ENCODE measurements around the gene TEX264. TPM values are rescaled to one million over a fixed set of nuclear protein-coding genes. Genes with fewer than 3 reads are reported as not detected.

TEX264 gene, protein sequence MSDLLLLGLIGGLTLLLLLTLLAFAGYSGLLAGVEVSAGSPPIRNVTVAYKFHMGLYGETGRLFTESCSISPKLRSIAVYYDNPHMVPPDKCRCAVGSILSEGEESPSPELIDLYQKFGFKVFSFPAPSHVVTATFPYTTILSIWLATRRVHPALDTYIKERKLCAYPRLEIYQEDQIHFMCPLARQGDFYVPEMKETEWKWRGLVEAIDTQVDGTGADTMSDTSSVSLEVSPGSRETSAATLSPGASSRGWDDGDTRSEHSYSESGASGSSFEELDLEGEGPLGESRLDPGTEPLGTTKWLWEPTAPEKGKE
- polyA plus RNA-seq (2013, experiment 1 of 2) = 36.8 TPM
- polyA plus RNA-seq (2013, experiment 2 of 2) = 37.3 TPM

DNA sequence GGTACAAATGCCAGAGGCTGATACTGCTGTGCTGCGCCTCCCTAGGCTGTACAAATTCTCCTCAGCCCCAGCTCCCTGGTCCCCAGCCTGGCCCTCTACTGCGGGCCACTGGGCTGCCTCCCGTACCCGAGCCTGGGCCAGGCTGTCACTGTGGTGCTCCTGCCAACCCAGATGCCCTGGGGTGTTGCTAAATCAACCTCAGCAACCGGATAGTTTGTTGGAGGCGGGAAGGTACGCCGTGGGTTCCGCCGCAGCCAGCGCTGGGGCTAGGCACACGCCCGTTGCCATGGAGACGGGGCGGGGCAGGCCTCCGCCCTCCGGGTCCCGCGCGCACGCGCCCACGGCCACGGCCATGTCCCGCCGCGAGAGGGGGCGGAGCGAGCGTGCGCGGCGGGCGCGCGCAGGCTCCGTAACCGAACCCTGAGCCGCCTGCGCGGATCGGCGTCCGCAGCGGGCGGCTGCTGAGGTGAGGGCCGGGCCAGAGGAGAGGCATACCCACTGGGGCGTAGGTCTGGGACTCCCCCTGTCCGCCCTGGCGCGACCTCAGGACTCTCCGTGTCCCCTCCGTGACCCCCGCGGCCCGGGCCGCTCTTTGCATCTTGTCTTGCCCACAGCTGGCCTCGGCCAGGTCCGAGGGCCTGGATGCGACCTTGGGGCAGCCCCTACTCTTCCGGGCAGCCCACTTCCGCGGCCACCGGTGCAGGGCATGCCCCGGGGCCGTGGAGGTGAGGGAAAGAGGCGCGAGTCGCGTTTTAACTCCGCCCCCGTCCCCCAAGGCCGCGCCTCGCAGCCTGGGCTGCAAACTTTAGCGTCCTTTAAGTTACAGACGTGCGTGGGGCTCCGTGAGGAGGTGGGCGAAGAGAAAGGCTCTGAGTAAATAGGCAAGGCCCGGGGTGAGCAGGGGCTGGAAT, at the start of gene TEX264:
Gene TEX264 (plus strand): TSS at position 430 of the 911 bp plus-strand sequence. CDS start 3,053 bp downstream, outside the sequence.
- Histone ChIP-seq H3K14ac (ENCODE audit: low read length in 2 of 2) (peak within 1 kb of the TSS in 1 of 2 experiments; percentile 96), H3K9ac (ENCODE audit: low read length) (peak within 1 kb of the TSS; percentile 93), H3K9me3 (ENCODE audit: control insufficient read depth, low read length) (no peaks in the 10 kb centered on the region), H3K4me2 (ENCODE audit: low read length, poor library complexity, severe bottlenecking) (peak within 1 kb of the TSS; percentile 96), H2AK5ac (ENCODE audit: low read length, severe bottlenecking) (peak within 1 kb of the TSS; percentile 41), H3K18ac (ENCODE audit: low read depth in 1 of 2, low read length in 2 of 2) (peak within 1 kb of the TSS; percentile 82 to 97), H3K27ac (ENCODE audit: low read length, poor library complexity, severe bottlenecking) (peak within 1 kb of the TSS; percentile 26), H3K4ac (ENCODE audit: low read depth in 1 of 2, low read length in 2 of 2) (peak within 1 kb of the TSS; percentile 29 to 94), H3K4me1 (ENCODE audit: control insufficient read depth, insufficient read depth, low read depth, low read length) (peaks cover 23% of the 10 kb centered on the region), H2BK15ac (ENCODE audit: low read depth, poor library complexity, severe bottlenecking) (peak within 1 kb of the TSS; percentile 2), H4K91ac (ENCODE audit: low read length) (peak within 1 kb of the TSS; percentile 55), H2BK5ac (ENCODE audit: low read depth, low read length, poor library complexity, severe bottlenecking) (peak within 1 kb of the TSS; percentile 61), H3K23ac (ENCODE audit: low read length in 2 of 2) (peak within 1 kb of the TSS in 1 of 2 experiments; percentile 63), H2BK120ac (ENCODE audit: low read depth, low read length) (peak within 1 kb of the TSS; percentile 59), H2BK12ac (ENCODE audit: low read length in 2 of 2) (peak within 1 kb of the TSS; percentile 29 to 68), H2AFZ (ENCODE audit: low read depth, low read length) (peak within 1 kb of the TSS; percentile 90), H3K4me3 (ENCODE audit: insufficient read depth in 1 of 2, low read depth in 1 of 2, low read length in 2 of 2) (peak within 1 kb of the TSS; percentile 81 to 94), H3K79me1 (replicated peaks; ENCODE audit: low read length, poor library complexity, severe bottlenecking) (peaks cover 34% of the 10 kb centered on the region), H3K36me3 (ENCODE audit: control insufficient read depth in 1 of 2, insufficient read depth in 2 of 2, low read depth in 1 of 2, low read length in 2 of 2) (peaks cover 26 to 28% of the 10 kb centered on the region in 2 experiments), H3K27me3 (ENCODE audit: control insufficient read depth in 1 of 2, insufficient read depth in 1 of 2, low read length in 2 of 2) (no peaks in the 10 kb centered on the region), H4K8ac (ENCODE audit: low read length) (peak within 1 kb of the TSS; percentile 67)
- WGBS = 3% methylated on average over 64 of the region's 81 CpGs
- DNase-seq = peak; percentile 78

DNA sequence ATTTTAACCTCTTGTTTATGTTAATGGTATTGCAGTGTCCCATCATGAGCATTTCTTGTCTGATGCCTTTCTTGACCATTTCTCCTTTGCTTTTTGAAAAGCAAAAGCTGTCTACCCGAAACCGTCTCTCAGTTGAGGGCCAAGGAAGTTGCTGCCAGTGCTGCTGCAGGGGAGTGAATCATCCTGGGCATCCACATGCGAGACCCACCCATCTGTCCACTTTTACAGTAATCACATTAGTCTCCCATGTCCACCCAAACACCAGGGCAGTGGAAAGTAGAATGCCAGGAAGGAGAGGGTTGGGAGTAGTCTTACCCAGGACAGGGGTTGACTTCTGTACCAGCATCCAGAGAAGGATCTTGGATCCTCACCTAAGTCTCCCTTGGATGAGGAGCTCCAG, 48.6 kb upstream of the TEX264 start:
- Histone ChIP-seq H3K27ac (ENCODE audit: low read length, poor library complexity, severe bottlenecking) (no peak overlapping the region), H3K4me3 (ENCODE audit: insufficient read depth in 1 of 2, low read depth in 1 of 2, low read length in 2 of 2) (peak overlapping the region in 1 of 2 experiments; percentile 58), H3K18ac (ENCODE audit: low read depth in 1 of 2, low read length in 2 of 2) (peak overlapping the region in 1 of 2 experiments; percentile 24), H4K91ac (ENCODE audit: low read length) (no peak overlapping the region), H2BK12ac (ENCODE audit: low read length in 2 of 2) (no peak overlapping the region), H3K4me1 (ENCODE audit: control insufficient read depth, insufficient read depth, low read depth, low read length) (no peaks in the 10 kb centered on the region), H3K79me1 (replicated peaks; ENCODE audit: low read length, poor library complexity, severe bottlenecking) (peaks cover 47% of the 10 kb centered on the region), H3K27me3 (ENCODE audit: control insufficient read depth in 1 of 2, insufficient read depth in 1 of 2, low read length in 2 of 2) (no peaks in the 10 kb centered on the region), H3K9ac (ENCODE audit: low read length) (peak overlapping the region; percentile 26), H3K14ac (ENCODE audit: low read length in 2 of 2) (no peak overlapping the region), H2BK120ac (ENCODE audit: low read depth, low read length) (no peak overlapping the region), H2BK5ac (ENCODE audit: low read depth, low read length, poor library complexity, severe bottlenecking) (no peak overlapping the region), H3K36me3 (ENCODE audit: control insufficient read depth in 1 of 2, insufficient read depth in 2 of 2, low read depth in 1 of 2, low read length in 2 of 2) (peaks cover 0 to 2% of the 10 kb centered on the region in 2 experiments), H2AK5ac (ENCODE audit: low read length, severe bottlenecking) (no peak overlapping the region), H3K4ac (ENCODE audit: low read depth in 1 of 2, low read length in 2 of 2) (no peak overlapping the region), H3K23ac (ENCODE audit: low read length in 2 of 2) (no peak overlapping the region), H3K4me2 (ENCODE audit: low read length, poor library complexity, severe bottlenecking) (no peak overlapping the region), H2BK15ac (ENCODE audit: low read depth, poor library complexity, severe bottlenecking) (no peak overlapping the region), H3K9me3 (ENCODE audit: control insufficient read depth, low read length) (no peaks in the 10 kb centered on the region), H4K8ac (ENCODE audit: low read length) (no peak overlapping the region), H2AFZ (ENCODE audit: low read depth, low read length) (no peak overlapping the region)
- WGBS = 96% methylated on average over 2 of the region's 3 CpGs
- DNase-seq = peak; percentile 11

DNA sequence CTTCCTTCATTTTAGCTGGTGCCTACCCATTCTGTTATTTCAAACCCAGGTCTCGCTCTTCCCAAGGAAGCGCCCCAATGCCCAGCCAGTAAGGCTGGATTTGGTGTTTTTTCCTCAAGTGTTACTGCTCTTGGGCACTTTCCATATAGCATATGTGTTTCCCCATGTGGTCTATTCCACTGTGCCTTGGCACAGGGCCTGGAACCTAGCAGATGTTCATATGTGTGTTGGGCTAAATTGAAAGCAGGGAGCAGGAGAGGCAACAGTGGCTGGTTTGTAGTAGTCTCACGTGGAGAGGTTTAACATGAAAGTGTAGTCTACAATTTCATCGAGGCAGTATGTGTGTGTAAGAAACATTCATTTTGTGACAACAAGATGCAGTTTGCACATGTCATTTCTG, 48.2 kb upstream of the TEX264 start:
- Histone ChIP-seq H3K23ac (ENCODE audit: low read length in 2 of 2) (no peak overlapping the region), H2BK12ac (ENCODE audit: low read length in 2 of 2) (no peak overlapping the region), H2BK5ac (ENCODE audit: low read depth, low read length, poor library complexity, severe bottlenecking) (no peak overlapping the region), H4K91ac (ENCODE audit: low read length) (no peak overlapping the region), H3K4me3 (ENCODE audit: insufficient read depth in 1 of 2, low read depth in 1 of 2, low read length in 2 of 2) (peak overlapping the region in 1 of 2 experiments; percentile 58), H3K27ac (ENCODE audit: low read length, poor library complexity, severe bottlenecking) (no peak overlapping the region), H2AFZ (ENCODE audit: low read depth, low read length) (no peak overlapping the region), H3K4me2 (ENCODE audit: low read length, poor library complexity, severe bottlenecking) (no peak overlapping the region), H2BK15ac (ENCODE audit: low read depth, poor library complexity, severe bottlenecking) (no peak overlapping the region), H3K27me3 (ENCODE audit: control insufficient read depth in 1 of 2, insufficient read depth in 1 of 2, low read length in 2 of 2) (no peaks in the 10 kb centered on the region), H3K14ac (ENCODE audit: low read length in 2 of 2) (no peak overlapping the region), H3K4ac (ENCODE audit: low read depth in 1 of 2, low read length in 2 of 2) (no peak overlapping the region), H3K9me3 (ENCODE audit: control insufficient read depth, low read length) (no peaks in the 10 kb centered on the region), H3K4me1 (ENCODE audit: control insufficient read depth, insufficient read depth, low read depth, low read length) (no peaks in the 10 kb centered on the region), H2AK5ac (ENCODE audit: low read length, severe bottlenecking) (no peak overlapping the region), H3K9ac (ENCODE audit: low read length) (peak overlapping the region; percentile 26), H3K79me1 (replicated peaks; ENCODE audit: low read length, poor library complexity, severe bottlenecking) (peaks cover 48% of the 10 kb centered on the region), H3K18ac (ENCODE audit: low read depth in 1 of 2, low read length in 2 of 2) (peak overlapping the region in 1 of 2 experiments; percentile 24), H3K36me3 (ENCODE audit: control insufficient read depth in 1 of 2, insufficient read depth in 2 of 2, low read depth in 1 of 2, low read length in 2 of 2) (peaks cover 0 to 7% of the 10 kb centered on the region in 2 experiments), H4K8ac (ENCODE audit: low read length) (no peak overlapping the region), H2BK120ac (ENCODE audit: low read depth, low read length) (no peak overlapping the region)
- WGBS = 96% methylated on average over 4 of the region's 4 CpGs
- DNase-seq = no peak

DNA sequence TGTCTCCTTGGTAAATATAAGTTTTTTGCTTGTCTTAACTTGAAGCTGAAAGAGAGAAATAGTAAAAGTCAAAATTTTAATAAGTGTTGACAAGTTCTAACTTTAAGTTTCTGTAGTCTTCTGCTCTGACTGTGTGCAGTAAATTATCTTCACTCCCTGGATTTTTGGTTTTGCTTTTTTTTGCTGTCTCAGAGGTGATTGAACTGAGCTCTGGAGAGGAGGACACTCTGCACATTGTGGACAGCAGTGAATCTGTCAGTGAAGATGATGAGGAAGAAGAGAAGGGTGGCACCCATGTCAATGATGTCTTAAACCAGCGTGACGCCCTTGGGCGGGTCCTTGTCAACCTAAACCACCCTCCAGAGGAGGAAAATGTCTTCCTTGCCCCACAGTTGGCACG, 40.5 kb upstream of the TEX264 start:
- Histone ChIP-seq H3K4me1 (ENCODE audit: control insufficient read depth, insufficient read depth, low read depth, low read length) (no peaks in the 10 kb centered on the region), H3K36me3 (ENCODE audit: control insufficient read depth in 1 of 2, insufficient read depth in 2 of 2, low read depth in 1 of 2, low read length in 2 of 2) (peaks cover 28 to 69% of the 10 kb centered on the region in 2 experiments), H3K23ac (ENCODE audit: low read length in 2 of 2) (no peak overlapping the region), H3K9me3 (ENCODE audit: control insufficient read depth, low read length) (no peaks in the 10 kb centered on the region), H4K8ac (ENCODE audit: low read length) (no peak overlapping the region), H3K4me2 (ENCODE audit: low read length, poor library complexity, severe bottlenecking) (no peak overlapping the region), H3K4me3 (ENCODE audit: insufficient read depth in 1 of 2, low read depth in 1 of 2, low read length in 2 of 2) (no peak overlapping the region), H4K91ac (ENCODE audit: low read length) (no peak overlapping the region), H3K18ac (ENCODE audit: low read depth in 1 of 2, low read length in 2 of 2) (no peak overlapping the region), H2BK5ac (ENCODE audit: low read depth, low read length, poor library complexity, severe bottlenecking) (no peak overlapping the region), H3K4ac (ENCODE audit: low read depth in 1 of 2, low read length in 2 of 2) (no peak overlapping the region), H3K27me3 (ENCODE audit: control insufficient read depth in 1 of 2, insufficient read depth in 1 of 2, low read length in 2 of 2) (no peaks in the 10 kb centered on the region), H3K27ac (ENCODE audit: low read length, poor library complexity, severe bottlenecking) (no peak overlapping the region), H3K9ac (ENCODE audit: low read length) (no peak overlapping the region), H3K14ac (ENCODE audit: low read length in 2 of 2) (no peak overlapping the region), H2AK5ac (ENCODE audit: low read length, severe bottlenecking) (no peak overlapping the region), H2BK12ac (ENCODE audit: low read length in 2 of 2) (no peak overlapping the region), H2BK15ac (ENCODE audit: low read depth, poor library complexity, severe bottlenecking) (no peak overlapping the region), H2AFZ (ENCODE audit: low read depth, low read length) (no peak overlapping the region), H3K79me1 (replicated peaks; ENCODE audit: low read length, poor library complexity, severe bottlenecking) (peaks cover 20% of the 10 kb centered on the region), H2BK120ac (ENCODE audit: low read depth, low read length) (no peak overlapping the region)
- no peak for DNase-seq
- 98% methylated on average over 4 of the region's 4 CpGs for WGBS
